Uterus (tissue), 2 donors: ENCODE data around the gene SYT2.

Experiments used
- POLR2A ChIP-seq, 2 donors: fragments of 450-650 bp; IDR thresholded peaks; one replicate each; pipeline ENCODE4 v1.6.1; 2016; ENCODE audit warnings: antibody characterized with exemption in 2 of 2, mild to moderate bottlenecking in 1 of 2, moderate library complexity in 1 of 2
- TF ChIP-seq, protein P1 (sequence below), 4 experiments: fragments of 200-600 bp in 2 of 4; fragments of 450-650 bp in 2 of 4; sonication (generic) in 2 of 4; IDR thresholded peaks; one replicate each; pipeline ENCODE4 v1.5.1; 2016 to 2019; ENCODE audit warnings: antibody characterized with exemption in 4 of 4, mild to moderate bottlenecking in 2 of 4, moderate library complexity in 1 of 4

DNA sequence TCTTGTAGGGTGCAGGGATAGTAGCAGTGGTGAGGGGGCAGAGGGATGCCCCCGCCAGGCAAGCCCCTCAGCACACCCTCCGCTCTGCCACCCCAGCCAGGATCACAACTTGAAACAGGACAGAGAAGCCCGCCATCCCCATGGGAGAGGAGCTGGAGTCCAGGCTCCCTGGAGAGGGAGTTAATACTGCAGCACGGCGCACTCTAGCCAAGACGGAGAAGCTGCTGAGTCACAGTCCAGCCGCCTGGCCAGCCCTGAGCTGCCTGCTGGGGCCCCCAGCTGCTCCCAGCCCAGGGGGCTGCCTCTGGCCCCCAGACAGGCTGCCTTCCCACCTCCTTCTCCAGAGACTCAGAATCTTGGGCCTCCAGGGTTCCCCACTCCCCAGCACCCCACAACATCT, 87.2 kb downstream of the SYT2 start:
- TF ChIP-seq, protein P1, sequence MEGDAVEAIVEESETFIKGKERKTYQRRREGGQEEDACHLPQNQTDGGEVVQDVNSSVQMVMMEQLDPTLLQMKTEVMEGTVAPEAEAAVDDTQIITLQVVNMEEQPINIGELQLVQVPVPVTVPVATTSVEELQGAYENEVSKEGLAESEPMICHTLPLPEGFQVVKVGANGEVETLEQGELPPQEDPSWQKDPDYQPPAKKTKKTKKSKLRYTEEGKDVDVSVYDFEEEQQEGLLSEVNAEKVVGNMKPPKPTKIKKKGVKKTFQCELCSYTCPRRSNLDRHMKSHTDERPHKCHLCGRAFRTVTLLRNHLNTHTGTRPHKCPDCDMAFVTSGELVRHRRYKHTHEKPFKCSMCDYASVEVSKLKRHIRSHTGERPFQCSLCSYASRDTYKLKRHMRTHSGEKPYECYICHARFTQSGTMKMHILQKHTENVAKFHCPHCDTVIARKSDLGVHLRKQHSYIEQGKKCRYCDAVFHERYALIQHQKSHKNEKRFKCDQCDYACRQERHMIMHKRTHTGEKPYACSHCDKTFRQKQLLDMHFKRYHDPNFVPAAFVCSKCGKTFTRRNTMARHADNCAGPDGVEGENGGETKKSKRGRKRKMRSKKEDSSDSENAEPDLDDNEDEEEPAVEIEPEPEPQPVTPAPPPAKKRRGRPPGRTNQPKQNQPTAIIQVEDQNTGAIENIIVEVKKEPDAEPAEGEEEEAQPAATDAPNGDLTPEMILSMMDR (IDR thresholded peaks at IDR 0.05) = no peak
- TF ChIP-seq POLR2A (IDR thresholded peaks at IDR 0.05) = no peak
